A549 (cell line): ENCODE measurements around the gene USP17L18.
"Not testable (repeated sequence)": the region's sequence is repeated elsewhere in the genome, so short reads cannot be mapped to it uniquely, and the experiment has no call there.

ENCODE experiments used
- EP300 ChIP-seq, 2 experiments: fragments of >200 bp; sonication (Bioruptor Twin); formaldehyde crosslinking; IDR thresholded peaks; 2 replicates in 1 of 2; 3 replicates in 1 of 2; pipeline ENCODE4 v1.6.1; 2016 to 2017
- ZFP36 ChIP-seq: fragments of 450-650 bp; IDR thresholded peaks from 2 replicates; pipeline ENCODE4 v1.6.1; 2014; ENCODE audit warnings: borderline replicate concordance; ENCODE audit not compliant: partially characterized antibody
- TF ChIP-seq, protein P1 (sequence below): fragments of >200 bp; sonication (Bioruptor Twin); formaldehyde crosslinking; IDR thresholded peaks from 3 replicates; pipeline ENCODE4 v1.5.1; 2016
- TF ChIP-seq, protein P2 (sequence below): fragments of 250-450 bp; sonication (Bioruptor Pico); IDR thresholded peaks from 2 replicates; pipeline ENCODE4 v1.5.0; 2021; ENCODE audit warnings: mild to moderate bottlenecking, moderate library complexity, borderline replicate concordance
- TF ChIP-seq, protein P3 (sequence below): fragments of >200 bp; sonication (Bioruptor Twin); formaldehyde crosslinking; IDR thresholded peaks from 3 replicates; pipeline ENCODE4 v1.6.1; 2016

DNA sequence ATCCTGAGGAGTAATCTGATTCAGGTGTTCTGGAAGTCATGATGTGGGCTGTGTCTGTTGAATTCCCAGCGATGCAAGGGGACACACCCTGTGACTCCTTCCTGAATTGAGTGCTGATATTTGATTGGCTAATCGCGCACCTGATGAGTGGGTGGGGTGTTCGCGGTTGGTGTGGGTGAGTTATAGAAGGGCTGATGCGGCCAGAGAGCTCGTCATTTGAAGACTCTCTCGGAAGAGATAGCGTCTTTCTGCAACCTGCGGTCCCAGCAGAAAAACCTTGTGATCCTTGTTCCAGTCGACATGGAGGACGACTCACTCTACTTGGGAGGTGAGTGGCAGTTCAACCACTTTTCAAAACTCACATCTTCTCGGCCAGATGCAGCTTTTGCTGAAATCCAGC, 38.1 kb upstream of the USP17L18 start, which contains the start of gene USP17L10:
- TF ChIP-seq, protein P1, sequence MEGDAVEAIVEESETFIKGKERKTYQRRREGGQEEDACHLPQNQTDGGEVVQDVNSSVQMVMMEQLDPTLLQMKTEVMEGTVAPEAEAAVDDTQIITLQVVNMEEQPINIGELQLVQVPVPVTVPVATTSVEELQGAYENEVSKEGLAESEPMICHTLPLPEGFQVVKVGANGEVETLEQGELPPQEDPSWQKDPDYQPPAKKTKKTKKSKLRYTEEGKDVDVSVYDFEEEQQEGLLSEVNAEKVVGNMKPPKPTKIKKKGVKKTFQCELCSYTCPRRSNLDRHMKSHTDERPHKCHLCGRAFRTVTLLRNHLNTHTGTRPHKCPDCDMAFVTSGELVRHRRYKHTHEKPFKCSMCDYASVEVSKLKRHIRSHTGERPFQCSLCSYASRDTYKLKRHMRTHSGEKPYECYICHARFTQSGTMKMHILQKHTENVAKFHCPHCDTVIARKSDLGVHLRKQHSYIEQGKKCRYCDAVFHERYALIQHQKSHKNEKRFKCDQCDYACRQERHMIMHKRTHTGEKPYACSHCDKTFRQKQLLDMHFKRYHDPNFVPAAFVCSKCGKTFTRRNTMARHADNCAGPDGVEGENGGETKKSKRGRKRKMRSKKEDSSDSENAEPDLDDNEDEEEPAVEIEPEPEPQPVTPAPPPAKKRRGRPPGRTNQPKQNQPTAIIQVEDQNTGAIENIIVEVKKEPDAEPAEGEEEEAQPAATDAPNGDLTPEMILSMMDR, result not testable (repeated sequence)
- TF ChIP-seq, protein P2, sequence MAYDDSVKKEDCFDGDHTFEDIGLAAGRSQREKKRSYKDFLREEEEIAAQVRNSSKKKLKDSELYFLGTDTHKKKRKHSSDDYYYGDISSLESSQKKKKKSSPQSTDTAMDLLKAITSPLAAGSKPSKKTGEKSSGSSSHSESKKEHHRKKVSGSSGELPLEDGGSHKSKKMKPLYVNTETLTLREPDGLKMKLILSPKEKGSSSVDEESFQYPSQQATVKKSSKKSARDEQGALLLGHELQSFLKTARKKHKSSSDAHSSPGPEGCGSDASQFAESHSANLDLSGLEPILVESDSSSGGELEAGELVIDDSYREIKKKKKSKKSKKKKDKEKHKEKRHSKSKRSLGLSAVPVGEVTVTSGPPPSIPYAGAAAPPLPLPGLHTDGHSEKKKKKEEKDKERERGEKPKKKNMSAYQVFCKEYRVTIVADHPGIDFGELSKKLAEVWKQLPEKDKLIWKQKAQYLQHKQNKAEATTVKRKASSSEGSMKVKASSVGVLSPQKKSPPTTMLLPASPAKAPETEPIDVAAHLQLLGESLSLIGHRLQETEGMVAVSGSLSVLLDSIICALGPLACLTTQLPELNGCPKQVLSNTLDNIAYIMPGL (CRISPR knock-in tag), result not testable (repeated sequence)
- TF ChIP-seq EP300 (IDR thresholded peaks at IDR 0.05); ZFP36: not testable (repeated sequence)
- TF ChIP-seq, protein P3, sequence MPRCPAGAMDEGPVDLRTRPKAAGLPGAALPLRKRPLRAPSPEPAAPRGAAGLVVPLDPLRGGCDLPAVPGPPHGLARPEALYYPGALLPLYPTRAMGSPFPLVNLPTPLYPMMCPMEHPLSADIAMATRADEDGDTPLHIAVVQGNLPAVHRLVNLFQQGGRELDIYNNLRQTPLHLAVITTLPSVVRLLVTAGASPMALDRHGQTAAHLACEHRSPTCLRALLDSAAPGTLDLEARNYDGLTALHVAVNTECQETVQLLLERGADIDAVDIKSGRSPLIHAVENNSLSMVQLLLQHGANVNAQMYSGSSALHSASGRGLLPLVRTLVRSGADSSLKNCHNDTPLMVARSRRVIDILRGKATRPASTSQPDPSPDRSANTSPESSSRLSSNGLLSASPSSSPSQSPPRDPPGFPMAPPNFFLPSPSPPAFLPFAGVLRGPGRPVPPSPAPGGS, result not testable (repeated sequence)
